Spleen (tissue), 7 donors: Measurements from ENCODE around the gene ZDHHC24.

Experiments used
- POLR2A ChIP-seq, 3 donors: fragments of 450-650 bp; IDR thresholded peaks; one replicate each; pipeline ENCODE4 v1.5.1; 2017; ENCODE audit warnings: antibody characterized with exemption in 3 of 3, mild to moderate bottlenecking in 1 of 3
- POLR2AphosphoS5 ChIP-seq, 3 donors: sonication (generic); formaldehyde crosslinking; IDR thresholded peaks; one replicate each; pipeline ENCODE4 v1.5.1; 2017; ENCODE audit warnings: antibody characterized with exemption in 3 of 3
- TF ChIP-seq, protein P1 (sequence below), 11 experiments: fragments of 200-600 bp in 7 of 11; fragments of 450-650 bp in 4 of 11; sonication (generic) in 4 of 11; IDR thresholded peaks in 8 of 11; conservative IDR thresholded peaks in 3 of 11; 1 replicate in 7 of 11; 2 replicates in 4 of 11; pipeline versions ENCODE4 v1.4.0 to v1.8.0; 2016 to 2021; ENCODE audit warnings: antibody characterized with exemption in 11 of 11, inconsistent platforms in 4 of 11, mild to moderate bottlenecking in 1 of 11
- donor health status: DM: no; HTN: no; CAD: no; lungs with moderate emphysema.
- donor health status: DM: no; HTN: no; CAD: no.
- donor health status: DM: no; HTN: no; CAD: no.

DNA sequence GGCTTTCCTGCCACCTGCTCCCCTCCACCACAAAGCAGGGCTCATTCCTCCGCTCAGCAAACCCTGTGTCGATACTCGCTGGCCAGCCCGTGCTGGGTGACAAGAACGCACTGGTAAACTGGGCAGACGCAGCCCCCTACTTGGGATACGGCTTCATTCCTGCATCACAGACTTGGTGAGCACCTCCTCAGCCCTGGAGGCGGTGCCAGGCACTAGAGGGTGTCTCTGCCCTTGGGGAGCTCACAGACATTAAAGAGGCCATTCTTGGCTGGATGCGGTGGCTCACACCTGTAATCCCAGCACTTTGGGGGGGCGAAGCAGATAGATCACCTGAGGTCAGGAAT, 6.0 kb downstream of the ZDHHC24 start:
- TF ChIP-seq POLR2A (IDR thresholded peaks at IDR 0.05) (no peak), POLR2AphosphoS5 (IDR thresholded peaks at IDR 0.05) (peak in 1 of 3 donors; percentile 3)
- TF ChIP-seq, protein P1, sequence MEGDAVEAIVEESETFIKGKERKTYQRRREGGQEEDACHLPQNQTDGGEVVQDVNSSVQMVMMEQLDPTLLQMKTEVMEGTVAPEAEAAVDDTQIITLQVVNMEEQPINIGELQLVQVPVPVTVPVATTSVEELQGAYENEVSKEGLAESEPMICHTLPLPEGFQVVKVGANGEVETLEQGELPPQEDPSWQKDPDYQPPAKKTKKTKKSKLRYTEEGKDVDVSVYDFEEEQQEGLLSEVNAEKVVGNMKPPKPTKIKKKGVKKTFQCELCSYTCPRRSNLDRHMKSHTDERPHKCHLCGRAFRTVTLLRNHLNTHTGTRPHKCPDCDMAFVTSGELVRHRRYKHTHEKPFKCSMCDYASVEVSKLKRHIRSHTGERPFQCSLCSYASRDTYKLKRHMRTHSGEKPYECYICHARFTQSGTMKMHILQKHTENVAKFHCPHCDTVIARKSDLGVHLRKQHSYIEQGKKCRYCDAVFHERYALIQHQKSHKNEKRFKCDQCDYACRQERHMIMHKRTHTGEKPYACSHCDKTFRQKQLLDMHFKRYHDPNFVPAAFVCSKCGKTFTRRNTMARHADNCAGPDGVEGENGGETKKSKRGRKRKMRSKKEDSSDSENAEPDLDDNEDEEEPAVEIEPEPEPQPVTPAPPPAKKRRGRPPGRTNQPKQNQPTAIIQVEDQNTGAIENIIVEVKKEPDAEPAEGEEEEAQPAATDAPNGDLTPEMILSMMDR (IDR thresholded peaks at IDR 0.05 in 8 of 11, conservative IDR thresholded peaks at IDR 0.05 in 3 of 11), result no peak
